Fibroblast of lung (primary cell): ENCODE results near the gene AGAP1.

Source experiments
- CTCF ChIP-seq, 2 donors: IDR thresholded peaks in 1 of 2; conservative IDR thresholded peaks in 1 of 2; 1 replicate in 1 of 2; 2 replicates in 1 of 2; pipeline ENCODE4 v1.5.1; 2011 to 2012; ENCODE audit warnings: low read length in 2 of 2, control low read depth in 1 of 2, inconsistent platforms in 1 of 2, low read depth in 1 of 2, mild to moderate bottlenecking in 1 of 2
- EZH2 ChIP-seq: IDR thresholded peaks from 2 replicates; pipeline ENCODE4 v1.5.1; 2012; ENCODE audit warnings: low read length, control low read depth, mild to moderate bottlenecking; ENCODE audit errors: missing control alignments

GRCh38 chr2:236124182-236124893, 630.5 kb downstream of the AGAP1 start:
- no peak for TF ChIP-seq CTCF (conservative IDR thresholded peaks at IDR 0.05 in 1 of 2, IDR thresholded peaks at IDR 0.05 in 1 of 2; ENCODE audit: low read depth in 1 of 2, low read length in 2 of 2)
- TF ChIP-seq EZH2 = no peak
